HG02981 (cell line): ENCODE results near the gene RNH1.

Experiments
- ATAC-seq: cut with Tn5 transposase; IDR thresholded peaks from one replicate; pipeline ENCODE4 v1.9.1; 2021; ENCODE audit warnings: mild to moderate bottlenecking, moderate library complexity; ENCODE audit not compliant: unreplicated experiment

The RNH1 gene

DNA sequence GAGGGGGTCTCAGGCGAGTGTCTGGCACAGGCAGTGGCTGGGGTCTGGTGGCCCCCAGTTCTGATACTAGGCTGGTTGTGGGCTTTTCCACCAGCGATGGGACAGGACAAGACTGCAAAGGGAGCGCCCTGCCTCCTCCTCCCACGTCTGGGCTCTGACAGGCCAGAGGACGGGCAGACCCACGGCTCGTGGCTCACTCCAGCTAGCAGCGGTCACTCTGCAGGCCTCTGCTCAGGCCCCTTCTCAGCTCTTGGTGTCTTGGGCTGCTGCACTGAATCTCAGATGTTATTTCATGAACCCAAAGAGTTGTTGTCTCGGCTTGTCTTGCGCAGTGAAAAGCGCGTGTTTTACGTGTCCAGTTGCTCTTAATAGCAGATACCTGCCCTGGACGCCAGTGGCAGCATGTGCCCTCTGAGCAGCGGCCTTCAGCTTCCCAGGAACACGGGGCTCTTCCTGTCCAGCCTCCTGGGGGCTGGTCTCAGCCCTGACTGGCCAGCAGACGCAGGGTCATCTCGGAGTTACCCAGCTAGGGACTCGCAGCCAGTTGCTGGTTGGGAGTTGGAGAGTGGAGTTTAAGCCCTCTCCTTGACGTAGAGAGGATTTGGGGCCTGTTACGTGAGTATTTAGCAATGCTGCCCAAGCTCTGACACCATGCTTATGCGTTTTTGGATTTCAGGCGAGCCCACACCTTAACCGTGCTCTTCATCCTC is 47.4 kb downstream of the RNH1 start:
- no peak for ATAC-seq

DNA sequence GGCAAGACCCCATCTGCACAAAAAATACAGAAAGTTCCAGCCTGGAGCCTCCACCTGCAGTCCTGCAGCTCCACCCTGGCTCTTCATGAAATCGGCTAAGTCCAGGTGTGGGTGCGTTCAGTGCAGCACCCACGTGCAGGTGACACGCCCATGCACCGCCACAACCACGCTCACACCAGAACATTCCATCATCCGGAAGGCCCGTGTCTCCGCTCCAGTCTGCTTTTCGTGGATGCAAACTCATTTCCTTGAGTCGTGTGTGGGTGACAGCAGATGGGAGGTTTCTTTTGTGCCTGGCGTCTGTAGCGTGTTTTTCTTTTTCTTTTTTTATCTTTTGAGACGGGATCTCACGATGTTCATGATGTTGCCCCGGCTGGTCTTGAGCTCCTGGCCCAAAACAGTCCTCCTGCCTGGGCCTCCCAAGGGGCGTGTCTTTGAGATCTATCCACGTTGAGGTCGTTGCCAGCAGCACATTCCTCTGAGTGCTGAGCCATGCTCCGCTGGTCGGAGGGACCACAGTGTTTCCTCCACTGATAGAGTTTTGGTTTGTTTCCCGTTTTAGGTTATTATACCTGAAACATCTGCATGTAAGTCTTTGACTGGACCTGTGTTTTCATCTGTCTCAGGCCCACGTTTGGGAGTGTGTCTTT is 49.8 kb downstream of the RNH1 start:
- ATAC-seq: no peak

DNA sequence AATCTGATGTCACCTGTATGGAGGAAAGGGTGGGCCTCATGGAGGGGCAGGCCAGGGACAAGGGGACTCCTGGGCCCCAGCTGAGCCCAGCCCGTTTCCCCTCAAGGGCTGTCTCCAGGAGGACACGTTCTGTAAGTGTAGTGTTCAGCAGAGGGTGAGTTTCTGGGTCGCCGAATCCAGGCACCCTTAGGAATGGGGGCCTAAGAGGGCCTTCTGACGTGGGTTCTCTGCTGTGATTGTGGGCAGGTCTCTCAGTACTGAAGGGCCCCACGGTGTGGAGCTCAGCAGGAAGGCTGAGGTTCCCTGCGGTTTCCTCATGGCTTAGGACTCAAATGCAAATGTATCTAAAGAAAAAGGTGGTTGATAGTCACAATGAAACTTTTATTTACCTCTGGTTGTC is 50.5 kb downstream of the RNH1 start:
- no peak for ATAC-seq

DNA sequence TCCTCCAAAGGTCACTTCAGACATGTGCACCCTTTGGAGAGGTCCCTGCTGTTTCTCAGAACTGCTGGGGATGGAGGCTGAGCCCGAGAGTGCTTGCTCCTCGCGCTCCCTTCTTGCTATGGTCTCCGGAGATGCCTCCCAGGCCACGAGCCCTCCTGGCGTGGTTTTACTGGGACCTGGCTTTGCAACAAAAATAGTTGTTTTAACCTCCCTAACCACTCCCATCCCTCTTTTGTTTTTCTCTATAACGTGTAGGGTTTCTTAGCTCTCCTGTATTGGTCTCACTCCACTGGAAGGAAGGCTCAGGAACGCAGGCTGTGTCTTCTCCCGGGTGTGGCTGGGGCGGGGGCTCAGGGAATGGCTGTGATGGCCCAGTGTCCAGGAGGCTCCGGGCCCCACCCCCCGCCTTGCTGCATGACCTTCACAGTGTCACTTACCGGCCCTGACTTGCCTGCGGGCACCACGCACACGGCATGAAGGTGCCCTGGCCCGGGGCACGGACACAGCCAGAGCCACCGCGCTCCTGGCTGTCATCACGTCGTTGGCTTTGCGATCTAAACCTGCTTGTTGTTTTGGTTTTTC is 51.4 kb downstream of the RNH1 start:
- no peak for ATAC-seq

DNA sequence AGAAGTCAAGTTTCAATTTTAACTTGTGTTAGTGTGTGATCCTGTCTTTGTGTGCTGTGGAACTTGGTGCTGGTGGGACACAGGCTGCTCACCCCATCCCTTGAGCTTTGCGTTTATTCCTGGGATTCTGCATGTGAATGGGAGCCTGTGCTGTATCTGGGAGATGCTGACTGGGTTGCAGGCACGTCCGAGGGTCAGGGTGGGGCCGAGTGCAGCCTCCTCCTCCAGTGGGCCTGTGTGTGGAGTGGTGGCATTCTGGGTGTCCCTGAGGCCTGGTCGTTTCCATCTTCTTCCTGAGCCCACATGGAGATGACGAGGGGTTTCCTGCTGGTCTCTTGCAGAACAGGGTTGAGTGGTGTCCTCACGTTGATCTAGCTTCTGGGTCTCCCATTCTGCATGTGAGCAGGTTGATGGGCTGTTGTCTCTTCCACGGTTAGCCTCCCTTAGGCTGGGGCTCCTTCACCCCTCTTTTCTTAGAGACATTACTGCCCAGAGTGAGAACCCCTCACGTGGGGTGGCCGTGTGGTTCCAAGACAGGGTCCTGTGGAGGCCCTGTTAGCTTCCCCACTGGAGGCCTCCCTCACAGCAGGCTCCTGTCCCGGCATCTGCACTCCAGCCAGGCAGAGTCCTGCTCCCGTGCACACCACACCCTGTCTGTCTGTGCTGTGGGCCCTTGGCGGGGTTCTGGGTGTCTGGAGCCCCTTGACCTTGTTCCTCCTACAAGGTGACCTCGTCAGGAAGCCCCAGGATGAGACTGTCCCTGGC is 52.1 kb downstream of the RNH1 start:
- no peak for ATAC-seq

DNA sequence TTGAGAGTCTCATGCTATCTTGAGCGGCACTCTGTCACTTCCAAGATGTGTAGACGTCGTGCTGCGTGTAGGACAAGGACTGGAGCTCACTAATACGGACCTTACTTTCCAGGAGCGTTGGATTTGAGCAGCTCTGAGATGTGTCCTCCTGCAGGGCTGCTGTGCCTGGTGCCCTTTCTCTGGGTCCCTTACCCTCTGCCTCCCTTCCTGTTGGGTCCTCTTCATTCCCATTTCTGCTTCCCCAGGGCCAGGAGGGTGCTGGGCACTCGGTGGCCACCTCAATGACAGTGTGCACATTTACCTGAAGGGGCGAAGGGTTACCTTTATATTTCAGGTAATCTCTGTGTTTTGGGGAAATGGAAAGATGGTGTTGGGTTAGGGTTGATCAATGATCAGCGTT is 53.0 kb downstream of the RNH1 start:
- ATAC-seq: no peak

DNA sequence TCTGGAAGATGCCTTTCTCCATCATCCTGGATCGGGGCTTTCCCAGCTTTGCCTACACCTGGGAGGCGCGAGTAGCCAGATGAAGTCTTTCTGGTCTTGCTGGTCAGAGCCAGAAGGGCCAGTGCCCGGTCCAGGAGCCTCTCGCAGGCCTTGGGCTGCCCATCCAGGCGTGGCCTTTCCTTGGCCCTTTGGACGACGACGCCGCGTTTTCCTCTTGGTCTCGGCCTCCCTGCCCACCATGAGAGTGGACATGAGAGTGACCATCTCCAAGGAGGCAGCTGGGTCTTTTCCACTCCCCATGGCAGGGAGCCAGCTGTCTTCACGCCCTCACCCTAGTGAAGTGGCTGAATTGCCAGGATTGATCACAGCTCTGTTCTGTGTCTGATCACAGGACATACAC is 53.5 kb downstream of the RNH1 start:
- no peak for ATAC-seq

DNA sequence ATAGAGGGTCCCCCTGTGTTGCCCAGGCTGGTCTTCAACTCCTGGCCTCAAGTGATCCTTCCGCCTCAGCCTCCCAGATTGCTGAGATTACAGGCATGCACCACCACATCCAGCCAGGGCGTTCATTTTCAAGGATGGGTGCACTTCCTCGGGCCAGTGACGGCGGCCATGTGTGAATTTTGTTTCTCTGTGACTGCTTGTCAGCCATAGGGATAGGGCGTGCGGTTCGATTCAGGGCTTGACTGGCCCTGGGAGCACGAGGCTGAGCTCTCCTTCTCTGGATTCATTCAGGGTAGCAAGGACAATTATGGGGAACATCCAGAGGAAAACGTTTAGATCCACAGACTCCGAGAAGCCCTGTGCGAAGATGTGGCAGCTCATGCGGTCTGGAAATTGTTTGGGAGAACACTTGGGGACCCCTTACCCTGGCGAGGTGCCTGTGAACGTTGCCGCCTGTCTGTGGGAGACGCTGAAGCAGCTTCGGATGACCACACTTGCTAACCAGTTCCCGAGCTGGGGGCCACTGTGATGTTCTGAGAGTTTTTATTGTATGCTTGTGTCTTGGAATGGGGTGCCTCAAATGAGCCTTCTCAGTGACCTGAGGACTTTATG is 54.0 kb downstream of the RNH1 start:
- no peak for ATAC-seq

DNA sequence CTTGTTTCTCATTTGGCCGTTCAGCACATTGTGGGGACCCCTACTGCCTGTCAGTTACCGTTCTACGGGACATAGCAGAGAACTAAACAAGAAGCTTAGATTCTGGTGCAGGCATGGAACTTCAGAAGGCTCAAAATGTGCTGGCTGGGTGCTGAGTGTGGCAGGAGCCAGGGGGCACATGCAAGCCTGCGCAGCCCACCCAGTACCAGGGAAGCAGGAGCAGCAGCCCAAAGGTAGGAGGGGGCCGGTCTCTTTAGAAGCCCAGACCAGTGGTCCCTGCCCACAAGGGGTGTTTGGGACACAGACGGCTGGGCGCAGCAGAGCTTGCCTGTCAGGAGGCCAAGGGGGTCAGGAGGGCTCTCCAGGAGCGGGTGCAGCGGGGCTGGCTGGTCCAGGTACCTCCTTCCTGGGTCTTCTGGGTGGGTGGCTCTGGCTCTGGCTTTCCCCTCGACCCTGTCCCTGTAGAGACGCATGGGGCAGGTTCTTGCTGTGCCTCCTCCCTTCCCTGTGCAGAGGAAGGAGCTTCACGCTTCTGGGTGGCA is 54.8 kb downstream of the RNH1 start:
- ATAC-seq: no peak

DNA sequence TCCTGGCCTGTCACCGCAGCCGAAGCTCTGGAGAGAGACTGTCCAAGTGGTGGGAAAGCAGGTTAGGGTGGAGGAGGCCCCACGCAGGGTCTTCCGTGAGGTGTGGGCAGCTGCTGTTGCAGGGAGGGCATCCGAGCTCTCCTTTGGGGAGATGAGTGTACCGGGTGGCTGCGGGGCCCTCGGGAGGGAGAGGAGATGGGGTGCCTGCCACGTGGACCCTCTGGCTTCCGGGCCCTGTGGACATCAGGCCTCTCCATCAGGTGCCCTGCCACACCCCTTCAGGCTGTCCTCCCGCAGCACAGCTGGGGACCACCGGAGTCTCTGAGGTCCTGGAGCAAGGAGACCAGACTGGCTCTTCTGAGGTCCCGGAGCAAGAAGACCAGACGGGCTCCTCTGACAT is 55.3 kb downstream of the RNH1 start:
- ATAC-seq: no peak

DNA sequence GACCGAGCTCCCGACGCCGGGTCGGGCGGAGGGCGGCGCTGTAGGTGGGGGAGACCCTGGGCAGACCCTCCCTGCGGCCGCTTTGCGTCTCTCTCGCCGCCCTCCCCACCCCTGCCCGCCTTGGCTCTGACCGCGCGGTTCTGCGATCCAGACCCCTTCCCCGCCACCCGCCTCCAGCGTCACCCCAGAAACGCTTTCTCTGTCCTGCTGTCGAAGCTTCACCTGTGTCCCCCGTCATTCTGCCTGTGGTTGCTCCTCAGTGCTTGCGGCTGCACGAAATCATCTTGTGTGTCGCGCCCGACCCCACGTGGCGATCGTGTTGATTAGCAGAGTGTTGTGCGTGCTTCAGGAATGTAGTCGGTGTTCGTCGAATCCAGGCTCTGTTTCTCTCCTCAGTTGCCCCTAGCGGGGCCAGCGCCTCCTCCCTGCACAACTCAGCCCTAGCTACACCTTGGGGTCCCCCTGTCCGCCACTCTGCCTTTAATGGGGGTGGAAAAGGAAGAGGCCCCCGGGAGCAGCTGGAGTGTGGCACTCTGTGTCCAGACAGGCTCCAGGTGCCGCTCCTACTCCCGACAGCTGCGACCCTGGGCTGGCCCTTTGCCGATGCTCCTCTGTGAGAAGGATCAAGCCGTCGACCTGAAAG is 56.1 kb downstream of the RNH1 start:
- no peak for ATAC-seq

DNA sequence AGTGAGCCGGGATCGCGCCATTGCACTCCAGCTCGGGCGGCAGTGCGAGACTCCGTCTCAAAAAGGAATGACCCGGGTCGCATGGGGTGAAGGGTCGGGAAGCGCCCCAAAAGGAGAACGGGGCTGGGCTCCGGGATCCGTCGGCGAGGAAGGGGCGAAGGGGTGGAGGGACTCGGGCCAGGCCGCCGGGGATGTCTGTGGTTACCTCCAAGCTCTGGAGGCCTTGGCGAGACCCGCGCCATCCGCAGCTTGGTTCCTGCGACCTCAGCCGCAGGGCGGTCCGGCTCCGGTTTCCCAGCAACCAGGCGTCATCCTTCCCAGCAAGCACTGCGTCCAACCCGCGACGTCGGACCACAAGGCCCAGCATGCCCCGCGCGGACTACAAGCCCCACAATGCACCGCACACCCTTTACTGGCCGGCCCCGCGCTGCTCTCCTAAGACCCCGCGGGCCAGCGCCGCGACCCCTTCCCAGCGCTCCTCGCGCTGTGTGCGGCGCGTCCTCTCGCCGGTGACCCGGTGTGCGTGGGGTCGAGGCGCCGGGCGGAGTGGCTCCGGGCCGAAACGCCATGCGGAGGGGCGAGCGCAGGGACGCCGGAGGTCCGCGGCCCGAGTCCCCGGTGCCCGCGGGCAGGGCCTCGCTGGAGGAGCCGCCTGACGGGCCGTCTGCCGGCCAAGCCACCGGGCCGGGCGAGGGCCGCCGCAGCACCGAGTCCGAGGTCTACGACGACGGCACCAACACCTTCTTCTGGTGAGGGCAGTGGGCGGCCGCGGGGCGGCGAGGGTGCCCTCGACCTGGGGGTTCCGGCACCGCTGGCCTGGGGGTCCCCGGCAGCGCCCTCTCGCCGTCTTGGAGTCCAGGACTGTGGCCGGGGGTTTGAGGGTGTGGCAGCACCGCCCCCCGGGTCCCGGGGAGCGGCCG is 56.9 kb downstream of the RNH1 start, which contains the start of gene PTDSS2:
Gene PTDSS2 (plus strand): TSS at position 391 of the 920 bp plus-strand sequence. CDS start 177 bp downstream, at position 568.
- ATAC-seq: peak; percentile 66

DNA sequence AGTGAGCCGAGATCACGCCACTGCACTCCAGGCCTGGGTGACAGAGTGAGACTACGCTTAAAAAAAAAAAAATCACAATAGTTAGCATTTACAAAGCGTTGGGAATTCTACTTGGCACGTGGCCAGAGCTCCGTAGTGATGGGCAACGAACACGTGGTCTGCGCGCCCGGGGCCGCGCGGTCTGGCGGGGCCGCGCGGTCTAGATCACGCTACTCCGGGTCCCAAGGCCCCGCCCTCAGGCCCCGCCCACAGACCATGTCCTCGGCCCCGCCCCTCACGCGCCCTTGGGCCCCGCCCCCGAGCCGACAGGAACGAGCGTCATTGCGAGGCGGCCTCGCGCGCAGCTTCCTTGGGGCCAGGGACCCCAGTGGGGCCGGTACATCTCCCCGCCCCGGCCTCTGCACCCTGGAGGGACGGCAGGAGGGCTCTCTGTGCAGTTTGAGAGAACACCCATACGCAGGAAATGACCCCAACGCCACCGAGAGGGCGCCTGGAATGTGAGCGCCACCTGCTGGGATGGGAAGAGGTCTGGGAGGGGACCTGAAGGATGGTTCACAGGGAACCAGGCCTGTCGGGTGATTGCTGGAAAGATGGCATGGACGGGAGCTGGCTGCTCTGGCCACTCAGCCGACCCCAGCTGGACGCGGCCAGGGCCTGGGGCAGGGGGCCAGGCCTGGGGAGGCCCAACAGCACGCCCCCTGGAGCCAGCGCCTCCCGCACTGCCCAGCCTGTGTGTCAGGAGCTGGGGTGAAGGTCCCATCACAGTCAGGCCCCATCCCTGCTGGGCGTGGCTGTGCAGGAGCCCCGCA is 58.9 kb downstream of the RNH1 start:
- ATAC-seq: peak; percentile 48

DNA sequence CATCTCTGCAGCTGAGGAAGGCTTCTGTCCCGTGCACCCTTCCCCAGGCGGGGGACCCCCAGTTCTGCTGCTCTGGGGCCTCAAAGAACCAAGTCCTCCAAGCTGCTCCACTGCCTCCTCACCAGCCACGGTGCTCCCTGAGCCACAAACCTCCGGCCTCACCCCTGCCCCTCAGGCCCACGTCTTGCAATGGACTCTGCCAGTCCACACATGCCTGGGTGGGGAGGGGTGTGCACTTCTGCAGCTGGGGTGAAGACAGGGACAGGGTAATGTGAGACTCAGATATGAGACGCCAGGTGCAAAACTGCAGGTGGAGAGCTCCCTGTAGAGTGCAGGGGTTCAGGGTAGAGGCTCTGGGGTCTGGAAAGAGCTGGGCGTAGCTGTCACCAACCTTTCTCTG is 60.2 kb downstream of the RNH1 start:
- ATAC-seq: no peak

DNA sequence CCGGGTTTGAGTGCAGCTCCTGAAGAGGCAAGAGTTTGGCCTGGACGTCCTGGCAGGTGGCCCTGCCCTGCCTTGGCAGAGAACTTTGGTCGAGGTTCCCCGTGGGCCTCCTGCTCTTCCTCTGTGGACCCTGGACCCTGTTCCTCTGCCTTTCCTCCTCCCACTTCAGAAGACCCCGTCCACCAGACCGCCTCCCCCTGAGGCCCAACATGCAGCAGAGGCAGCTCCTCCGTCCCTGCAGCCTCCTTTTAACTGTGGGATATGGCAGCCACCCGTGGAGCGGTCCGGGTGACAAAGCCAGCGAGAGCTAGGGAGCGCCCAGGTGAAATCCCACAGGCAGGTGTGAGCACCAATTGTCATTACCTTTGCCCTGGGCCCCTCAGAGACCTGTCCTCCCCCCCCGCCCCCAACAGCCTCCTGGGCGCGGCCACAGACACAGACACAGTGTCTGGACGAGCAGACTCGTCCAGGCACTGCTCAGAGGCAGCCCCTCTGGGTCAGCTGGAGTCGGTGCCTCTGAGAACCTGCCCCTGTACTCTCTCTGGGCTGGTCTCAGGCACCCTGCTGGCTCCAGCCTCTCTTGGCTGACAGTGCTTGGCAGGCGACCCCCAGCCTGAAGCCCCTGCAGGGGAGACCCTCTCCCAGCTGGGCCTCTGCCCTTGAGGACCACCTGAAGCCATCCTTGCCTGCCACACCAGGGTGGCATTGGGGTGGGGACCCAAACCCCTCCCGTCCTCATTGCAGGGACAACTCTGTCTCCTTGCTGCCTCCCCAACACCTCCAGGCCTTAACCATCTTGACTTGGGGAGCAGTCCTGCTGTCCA is 61.1 kb downstream of the RNH1 start:
- no peak for ATAC-seq
